ENCODE data around the gene FNDC11.
"Not testable (repeated sequence)": the region's sequence is repeated elsewhere in the genome, so short reads cannot be mapped to it uniquely, and the experiment has no call there.

The FNDC11 gene

DNA sequence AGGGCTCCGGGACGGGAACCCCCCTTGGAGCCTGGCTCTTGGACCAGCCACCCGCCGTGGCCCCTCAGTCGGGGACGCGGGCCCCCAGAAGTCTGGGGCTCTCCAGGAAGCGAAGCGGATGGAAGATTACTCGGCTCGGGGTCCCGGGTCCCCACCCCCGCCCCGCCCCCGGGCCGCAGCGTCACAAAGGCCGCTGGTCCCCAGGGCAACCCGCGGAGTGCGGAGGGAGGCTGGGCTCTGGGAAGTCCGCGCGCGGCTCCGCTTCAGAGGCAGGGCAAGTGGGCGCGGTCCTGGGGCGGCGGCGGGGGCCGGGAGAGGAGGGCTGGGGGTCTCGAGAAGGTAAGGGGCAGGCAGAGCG, at the start of gene FNDC11:
Gene FNDC11, plus strand, starts transcription at position 227 of the 358 bp plus-strand sequence. CDS start 1,505 bp downstream, outside the sequence.
- DNase-seq: no peak

- no peak for DNase-seq
Observed at GRCh38 chr20:63504642-63505041, 49.3 kb upstream of the FNDC11 start.

GRCh38 chr20:63505281-63505680, 48.7 kb upstream of the FNDC11 start:
- no peak for DNase-seq

DNA sequence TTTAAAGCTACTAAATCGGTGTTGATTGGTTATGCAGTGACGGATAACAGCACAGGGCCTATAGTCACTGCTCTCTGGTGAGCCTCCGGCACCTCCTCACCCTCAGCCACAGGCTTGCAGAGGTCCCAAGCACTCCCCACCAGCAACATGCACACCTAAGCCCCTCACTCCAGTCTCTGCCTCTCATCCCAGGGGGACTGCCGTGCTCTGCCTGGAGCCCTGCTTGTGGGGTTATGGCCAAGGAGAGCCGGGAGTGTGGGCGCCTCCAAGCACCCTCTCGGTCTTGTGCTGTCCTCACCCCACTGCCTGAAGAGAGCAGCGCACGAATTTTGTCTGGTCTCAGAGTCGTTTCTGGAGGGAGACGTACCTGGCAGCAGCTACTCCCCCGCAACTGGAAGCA, 48.2 kb upstream of the FNDC11 start:
- DNase-seq: no peak

DNA sequence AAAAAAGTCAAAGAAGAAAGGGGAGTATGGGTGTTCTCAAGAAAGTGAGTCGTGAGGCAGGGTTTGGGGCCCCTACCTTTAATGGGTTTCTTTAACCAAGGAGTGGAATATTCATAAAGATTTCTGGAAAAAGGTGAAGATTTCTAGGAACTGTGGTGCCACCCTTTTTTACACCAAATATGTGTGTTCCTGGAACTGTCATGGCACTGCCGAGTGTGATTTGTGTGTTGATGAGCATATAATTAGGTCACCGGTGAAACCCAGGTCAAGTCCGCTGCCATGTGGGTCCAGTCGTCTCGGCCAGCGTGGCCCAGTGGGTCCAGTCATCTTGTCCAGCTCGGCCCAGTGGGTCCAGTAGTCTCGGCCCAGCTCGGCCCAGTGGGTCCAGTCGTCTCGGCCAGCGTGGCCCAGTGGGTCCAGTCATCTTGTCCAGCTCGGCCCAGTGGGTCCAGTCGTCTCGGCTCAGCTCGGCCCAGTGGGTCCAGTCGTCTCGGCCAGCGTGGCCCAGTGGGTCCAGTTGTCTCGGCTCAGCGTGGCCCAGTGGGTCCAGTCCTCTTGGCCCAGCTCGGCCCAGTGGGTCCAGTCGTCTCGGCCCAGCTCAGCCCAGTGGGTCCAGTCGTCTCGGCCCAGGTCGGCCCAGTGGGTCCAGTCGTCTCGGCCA, 46.7 kb upstream of the FNDC11 start:
- no peak for DNase-seq

DNA sequence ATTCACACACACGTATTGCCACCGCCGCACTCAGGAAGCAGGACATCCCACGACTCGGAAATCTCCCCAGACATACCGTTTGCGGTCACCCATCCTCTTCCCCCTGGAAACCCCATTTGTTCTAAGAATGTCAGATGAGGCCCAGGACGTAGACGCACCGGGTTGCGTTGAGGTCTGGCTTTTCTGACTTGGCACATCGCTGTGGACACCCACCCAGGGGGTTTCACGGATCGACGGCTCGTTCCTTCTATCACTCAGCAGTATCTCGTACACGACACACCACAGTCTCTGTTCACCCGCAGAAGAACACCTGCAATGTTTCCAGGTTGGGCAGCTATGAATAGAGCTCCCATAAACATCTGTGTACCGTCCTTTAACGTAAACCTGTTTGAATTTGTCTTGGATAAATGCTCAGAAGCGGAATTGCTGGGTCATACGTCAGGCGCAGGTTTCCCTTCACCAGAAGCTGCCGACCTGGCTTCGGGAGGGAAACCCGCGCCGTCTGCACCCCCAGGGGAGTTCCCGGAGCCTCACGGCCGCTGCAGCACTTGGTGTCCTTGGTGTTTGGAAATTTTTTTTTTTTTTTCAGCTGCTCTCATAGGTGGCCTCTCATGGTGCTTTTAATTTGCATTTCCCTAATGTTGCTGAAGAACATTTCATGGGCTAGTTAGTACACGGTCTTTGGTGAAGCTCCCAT, 45.7 kb upstream of the FNDC11 start:
- DNase-seq: no peak

- DNase-seq: no peak
Observed at GRCh38 chr20:63509088-63509564, 44.8 kb upstream of the FNDC11 start.

- no peak for DNase-seq
Observed at GRCh38 chr20:63513207-63513606, 40.8 kb upstream of the FNDC11 start.

DNA sequence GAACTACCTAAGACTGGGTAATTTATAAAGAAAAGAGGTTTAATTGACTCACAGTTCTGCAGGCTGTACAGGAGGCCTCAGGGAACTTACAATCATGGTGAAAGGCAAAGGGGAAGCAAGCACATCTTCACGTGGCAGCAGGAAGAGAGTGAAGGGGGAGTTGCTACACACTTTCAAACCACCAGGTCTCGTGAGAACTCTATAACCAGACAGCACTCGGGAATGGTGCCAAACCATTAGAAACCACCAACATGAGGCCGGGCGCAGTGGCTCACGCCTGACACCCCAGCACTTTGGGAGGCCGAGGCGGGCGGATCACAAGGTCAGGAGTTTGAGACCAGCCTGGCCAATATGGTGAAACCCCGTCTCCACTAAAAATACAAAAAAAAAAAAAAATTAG, 39.4 kb upstream of the FNDC11 start:
- not testable (repeated sequence) for DNase-seq

DNA sequence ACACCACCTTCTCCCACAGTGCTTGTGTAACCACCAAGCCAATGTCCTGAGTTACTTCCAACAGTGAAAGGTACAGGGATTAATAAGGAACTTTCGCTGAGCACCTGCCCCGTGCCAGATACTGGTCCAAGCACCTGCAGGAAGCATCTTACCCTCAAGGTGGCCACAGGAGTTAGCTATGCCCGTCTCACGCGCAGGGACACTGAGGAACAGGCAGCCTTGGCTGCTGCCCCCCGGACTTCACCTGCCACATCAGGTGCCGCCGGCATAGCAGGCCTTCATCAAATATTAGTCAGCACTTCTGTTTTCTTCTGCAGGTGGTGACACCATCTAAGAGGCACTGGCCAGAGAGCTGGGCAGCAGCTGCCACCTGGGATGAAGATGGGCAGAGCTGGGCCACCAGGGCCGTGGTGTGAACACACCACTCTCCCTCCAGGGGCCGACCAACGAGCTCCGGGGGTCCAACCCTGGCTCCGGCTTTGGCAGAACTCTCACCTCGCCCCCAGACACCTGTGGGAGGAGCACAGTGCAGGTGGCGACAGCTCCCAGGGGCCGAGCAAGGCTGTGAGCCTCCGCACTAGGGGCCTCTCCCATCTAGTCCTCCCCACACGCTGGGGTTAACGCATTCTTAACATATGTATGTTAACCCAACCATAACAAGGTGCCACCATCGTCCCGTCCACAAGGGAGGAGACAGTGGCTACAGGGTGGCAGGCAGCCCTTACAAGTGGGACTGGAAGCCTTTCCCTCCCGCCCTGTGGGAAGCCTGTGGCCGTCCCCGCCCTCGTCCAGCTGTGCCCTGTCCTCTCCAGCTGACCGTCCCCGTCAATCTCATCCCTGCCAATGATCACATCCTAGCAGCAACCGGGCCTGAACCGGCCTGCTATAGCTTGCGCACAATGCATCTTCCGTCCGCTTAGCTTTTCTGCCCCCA, 36.3 kb upstream of the FNDC11 start:
- no peak for DNase-seq

GRCh38 chr20:63518351-63518861, 35.6 kb upstream of the FNDC11 start:
- DNase-seq: no peak

DNA sequence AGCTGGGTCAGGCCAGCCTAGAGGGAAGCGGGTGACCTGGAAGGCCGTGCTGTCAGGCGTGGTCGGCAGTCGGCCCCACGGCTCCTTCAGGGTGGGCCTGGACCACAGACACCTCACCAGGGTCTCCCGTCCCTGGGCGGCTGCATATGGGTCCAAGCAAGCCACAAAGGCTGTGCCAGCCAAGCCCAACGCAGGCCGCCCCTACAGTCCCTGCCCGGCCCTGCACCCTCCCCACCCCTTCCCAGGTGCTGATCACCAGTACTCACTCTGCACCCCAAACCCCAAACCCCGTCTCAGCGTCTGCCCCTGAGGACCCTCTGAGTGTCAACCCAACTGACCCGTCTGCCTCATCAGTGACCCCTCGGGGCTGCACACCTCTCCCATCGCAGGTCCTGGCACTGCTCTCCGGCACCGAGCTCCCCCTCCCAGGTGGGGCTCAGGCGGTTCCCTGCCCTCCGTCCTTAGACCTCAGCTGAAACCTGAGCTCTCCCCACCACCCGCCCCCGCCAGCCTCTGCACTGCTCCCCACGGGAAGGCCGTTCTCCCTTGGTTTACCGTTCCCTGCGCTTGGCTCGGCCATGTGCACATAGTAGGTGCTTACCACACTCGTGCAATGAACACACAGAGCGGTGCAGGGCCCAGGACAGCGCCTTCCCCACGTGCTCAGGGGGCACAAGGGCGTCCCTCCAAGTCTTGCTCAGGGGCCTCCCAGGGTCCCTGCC, 34.9 kb upstream of the FNDC11 start:
- no peak for DNase-seq

- peak in 1 of 2 donors; percentile 13 for DNase-seq
Observed at GRCh38 chr20:63519668-63520503, 34.1 kb upstream of the FNDC11 start.

- peak; percentile 59 to 78 for DNase-seq
Observed at GRCh38 chr20:63520504-63520933, 33.4 kb upstream of the FNDC11 start, which contains the start of gene PPDPF. PPDPF (plus strand) TSS chr20:63520765; CDS start chr20:63521309, 544 bp downstream.

DNA sequence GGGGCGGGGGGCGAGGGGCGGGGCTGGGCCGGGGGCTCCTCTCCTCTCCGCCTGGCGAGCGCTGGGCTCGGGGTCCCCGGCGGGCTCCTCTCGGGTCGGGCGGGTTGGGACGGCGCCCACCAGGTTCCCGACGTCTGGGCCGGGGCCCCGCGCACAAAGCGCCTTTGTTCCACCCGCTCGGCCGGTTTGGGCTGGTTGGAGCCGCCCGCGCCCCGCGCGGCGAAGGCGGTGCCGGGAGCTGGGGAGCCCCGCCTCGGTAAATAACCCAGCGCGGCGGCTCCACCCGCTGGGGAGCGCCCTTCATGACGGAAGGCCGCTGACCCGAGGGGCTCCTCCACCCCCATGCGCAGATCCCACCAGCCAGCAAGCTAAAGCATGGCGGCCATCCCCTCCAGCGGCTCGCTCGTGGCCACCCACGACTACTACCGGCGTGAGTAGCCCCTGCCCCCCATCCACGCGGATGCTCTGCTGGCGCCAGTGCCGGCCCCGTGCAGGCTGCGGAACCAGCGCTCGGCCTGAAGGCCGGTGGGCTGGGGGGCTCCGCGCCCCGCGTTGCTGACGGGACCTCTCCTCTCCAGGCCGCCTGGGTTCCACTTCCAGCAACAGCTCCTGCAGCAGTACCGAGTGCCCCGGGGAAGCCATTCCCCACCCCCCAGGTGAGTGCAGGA, 32.9 kb upstream of the FNDC11 start:
- peak; percentile 56 to 67 for DNase-seq

- DNase-seq: no peak
Observed at GRCh38 chr20:63521602-63522001, 32.4 kb upstream of the FNDC11 start.

GRCh38 chr20:63522091-63522868, 31.7 kb upstream of the FNDC11 start:
- DNase-seq: no peak

GRCh38 chr20:63522981-63523611, 30.9 kb upstream of the FNDC11 start:
- no peak for DNase-seq

DNA sequence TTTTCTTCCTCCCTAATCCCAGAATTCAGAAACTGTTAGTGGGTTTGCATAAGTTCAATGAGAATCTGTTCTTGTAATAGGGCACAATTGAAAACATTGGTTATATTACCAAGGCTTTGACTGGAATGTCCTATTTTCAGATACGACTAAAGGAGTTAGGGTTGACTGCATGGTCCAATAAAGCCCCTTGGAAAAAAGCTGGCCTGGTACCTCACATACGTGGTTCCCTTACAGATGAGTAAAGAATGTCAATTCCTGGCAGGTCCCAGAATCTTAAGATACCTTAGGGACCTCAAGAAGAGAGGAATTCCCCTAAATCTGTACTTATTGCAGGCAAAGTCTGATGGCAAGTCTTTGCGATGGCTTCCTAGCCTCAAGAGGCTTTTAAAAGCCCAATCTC, 28.8 kb upstream of the FNDC11 start:
- DNase-seq: no peak

Data from hippocampal formation (tissue), 2 donors.